ENCODE data around the gene DCLK2.
A peak's percentile ranks its signal among the peaks of the same experiment; 100 is the strongest.

The DCLK2 gene

DNA sequence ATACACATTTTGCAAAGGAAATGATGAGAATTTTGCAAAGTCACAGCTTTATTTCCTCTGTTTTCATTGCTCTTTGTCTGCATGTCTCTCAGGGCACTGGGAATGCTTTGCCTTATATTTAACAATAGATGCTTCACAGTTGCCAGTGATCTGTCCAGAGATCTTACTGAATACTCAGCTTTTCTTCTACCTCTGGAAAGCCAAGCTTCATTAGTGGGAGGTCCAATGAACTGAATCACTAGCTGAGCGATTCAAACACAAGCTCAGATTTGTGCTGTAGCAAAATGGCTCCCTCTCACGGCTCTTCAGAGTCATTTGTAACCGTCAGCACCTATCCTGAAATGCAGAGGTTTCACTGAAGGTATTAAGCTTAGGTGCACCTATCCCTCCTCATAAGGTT, 138.9 kb downstream of the DCLK2 start:
- Histone ChIP-seq H3K27ac (ENCODE audit: extremely low read depth, low read depth, low read length) (no peak overlapping the region), H3K36me3 (ENCODE audit: control insufficient read depth in 2 of 2, insufficient read depth in 1 of 2, low read length in 2 of 2) (no peaks in the 10 kb centered on the region; a peak in 1 of 3 replicates), H3K4me3 (ENCODE audit: low read depth, low read length) (no peak overlapping the region), H3K9me3 (ENCODE audit: control insufficient read depth, insufficient read depth, low read depth, low read length) (no peaks in the 10 kb centered on the region), H3K4me1 (ENCODE audit: control insufficient read depth, insufficient read depth, low read length) (0 out of 2 replicates have a peak, but pooled peaks cover 5% of the 10 kb centered on the region)
- POLR2A ChIA-PET = no interaction called here
- TF ChIP-seq, protein P1, sequence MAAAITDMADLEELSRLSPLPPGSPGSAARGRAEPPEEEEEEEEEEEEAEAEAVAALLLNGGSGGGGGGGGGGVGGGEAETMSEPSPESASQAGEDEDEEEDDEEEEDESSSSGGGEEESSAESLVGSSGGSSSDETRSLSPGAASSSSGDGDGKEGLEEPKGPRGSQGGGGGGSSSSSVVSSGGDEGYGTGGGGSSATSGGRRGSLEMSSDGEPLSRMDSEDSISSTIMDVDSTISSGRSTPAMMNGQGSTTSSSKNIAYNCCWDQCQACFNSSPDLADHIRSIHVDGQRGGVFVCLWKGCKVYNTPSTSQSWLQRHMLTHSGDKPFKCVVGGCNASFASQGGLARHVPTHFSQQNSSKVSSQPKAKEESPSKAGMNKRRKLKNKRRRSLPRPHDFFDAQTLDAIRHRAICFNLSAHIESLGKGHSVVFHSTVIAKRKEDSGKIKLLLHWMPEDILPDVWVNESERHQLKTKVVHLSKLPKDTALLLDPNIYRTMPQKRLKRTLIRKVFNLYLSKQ (tag by site-specific recombination; IDR thresholded peaks at IDR 0.05; ENCODE audit: borderline replicate concordance) = no peak
- TF ChIP-seq ZNF548 (tag by site-specific recombination; IDR thresholded peaks at IDR 0.05) (no peak), SP2 (tag by site-specific recombination; IDR thresholded peaks at IDR 0.05) (no peak), TRIM28 (IDR thresholded peaks at IDR 0.05; ENCODE audit: borderline replicate concordance, low read length) (no peak), ZNF239 (tag by site-specific recombination; IDR thresholded peaks at IDR 0.05) (no peak), SETDB1 (IDR thresholded peaks at IDR 0.05; ENCODE audit: insufficient read length, low read length) (no peak), ZNF521 (tag by site-specific recombination; IDR thresholded peaks at IDR 0.05) (no peak), ZFP69B (tag by site-specific recombination; IDR thresholded peaks at IDR 0.05) (no peak), ZNF146 (tag by site-specific recombination; IDR thresholded peaks at IDR 0.05) (no peak), ZNF114 (tag by site-specific recombination; IDR thresholded peaks at IDR 0.05) (no peak), FEZF1 (tag by site-specific recombination; IDR thresholded peaks at IDR 0.05) (no peak), ZNF623 (tag by site-specific recombination; IDR thresholded peaks at IDR 0.05) (no peak)
- TF ChIP-seq, protein P2, sequence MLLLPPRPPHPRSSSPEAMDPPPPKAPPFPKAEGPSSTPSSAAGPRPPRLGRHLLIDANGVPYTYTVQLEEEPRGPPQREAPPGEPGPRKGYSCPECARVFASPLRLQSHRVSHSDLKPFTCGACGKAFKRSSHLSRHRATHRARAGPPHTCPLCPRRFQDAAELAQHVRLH (tag by site-specific recombination; IDR thresholded peaks at IDR 0.05) = no peak
- TF ChIP-seq, protein P3, sequence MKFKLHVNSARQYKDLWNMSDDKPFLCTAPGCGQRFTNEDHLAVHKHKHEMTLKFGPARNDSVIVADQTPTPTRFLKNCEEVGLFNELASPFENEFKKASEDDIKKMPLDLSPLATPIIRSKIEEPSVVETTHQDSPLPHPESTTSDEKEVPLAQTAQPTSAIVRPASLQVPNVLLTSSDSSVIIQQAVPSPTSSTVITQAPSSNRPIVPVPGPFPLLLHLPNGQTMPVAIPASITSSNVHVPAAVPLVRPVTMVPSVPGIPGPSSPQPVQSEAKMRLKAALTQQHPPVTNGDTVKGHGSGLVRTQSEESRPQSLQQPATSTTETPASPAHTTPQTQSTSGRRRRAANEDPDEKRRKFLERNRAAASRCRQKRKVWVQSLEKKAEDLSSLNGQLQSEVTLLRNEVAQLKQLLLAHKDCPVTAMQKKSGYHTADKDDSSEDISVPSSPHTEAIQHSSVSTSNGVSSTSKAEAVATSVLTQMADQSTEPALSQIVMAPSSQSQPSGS (tag by site-specific recombination; IDR thresholded peaks at IDR 0.05; ENCODE audit: low read depth) = no peak
- TF ChIP-seq, protein P4, sequence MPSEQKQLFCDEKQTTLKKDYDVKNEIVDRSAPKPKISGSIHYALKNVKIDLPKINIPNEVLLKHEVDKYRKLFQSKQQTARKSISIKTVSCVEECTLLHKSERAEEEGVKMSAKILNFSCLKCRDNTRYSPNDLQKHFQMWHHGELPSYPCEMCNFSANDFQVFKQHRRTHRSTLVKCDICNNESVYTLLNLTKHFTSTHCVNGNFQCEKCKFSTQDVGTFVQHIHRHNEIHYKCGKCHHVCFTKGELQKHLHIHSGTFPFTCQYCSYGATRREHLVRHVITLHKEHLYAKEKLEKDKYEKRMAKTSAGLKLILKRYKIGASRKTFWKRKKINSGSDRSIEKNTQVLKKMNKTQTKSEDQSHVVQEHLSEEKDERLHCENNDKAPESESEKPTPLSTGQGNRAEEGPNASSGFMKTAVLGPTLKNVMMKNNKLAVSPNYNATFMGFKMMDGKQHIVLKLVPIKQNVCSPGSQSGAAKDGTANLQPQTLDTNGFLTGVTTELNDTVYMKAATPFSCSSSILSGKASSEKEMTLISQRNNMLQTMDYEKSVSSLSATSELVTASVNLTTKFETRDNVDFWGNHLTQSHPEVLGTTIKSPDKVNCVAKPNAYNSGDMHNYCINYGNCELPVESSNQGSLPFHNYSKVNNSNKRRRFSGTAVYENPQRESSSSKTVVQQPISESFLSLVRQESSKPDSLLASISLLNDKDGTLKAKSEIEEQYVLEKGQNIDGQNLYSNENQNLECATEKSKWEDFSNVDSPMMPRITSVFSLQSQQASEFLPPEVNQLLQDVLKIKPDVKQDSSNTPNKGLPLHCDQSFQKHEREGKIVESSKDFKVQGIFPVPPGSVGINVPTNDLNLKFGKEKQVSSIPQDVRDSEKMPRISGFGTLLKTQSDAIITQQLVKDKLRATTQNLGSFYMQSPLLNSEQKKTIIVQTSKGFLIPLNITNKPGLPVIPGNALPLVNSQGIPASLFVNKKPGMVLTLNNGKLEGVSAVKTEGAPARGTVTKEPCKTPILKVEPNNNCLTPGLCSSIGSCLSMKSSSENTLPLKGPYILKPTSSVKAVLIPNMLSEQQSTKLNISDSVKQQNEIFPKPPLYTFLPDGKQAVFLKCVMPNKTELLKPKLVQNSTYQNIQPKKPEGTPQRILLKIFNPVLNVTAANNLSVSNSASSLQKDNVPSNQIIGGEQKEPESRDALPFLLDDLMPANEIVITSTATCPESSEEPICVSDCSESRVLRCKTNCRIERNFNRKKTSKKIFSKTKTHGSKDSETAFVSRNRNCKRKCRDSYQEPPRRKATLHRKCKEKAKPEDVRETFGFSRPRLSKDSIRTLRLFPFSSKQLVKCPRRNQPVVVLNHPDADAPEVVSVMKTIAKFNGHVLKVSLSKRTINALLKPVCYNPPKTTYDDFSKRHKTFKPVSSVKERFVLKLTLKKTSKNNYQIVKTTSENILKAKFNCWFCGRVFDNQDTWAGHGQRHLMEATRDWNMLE (tag by site-specific recombination; conservative IDR thresholded peaks at IDR 0.05; ENCODE audit: low read depth) = no peak
- CTCF ChIA-PET = no interaction called here

DNA sequence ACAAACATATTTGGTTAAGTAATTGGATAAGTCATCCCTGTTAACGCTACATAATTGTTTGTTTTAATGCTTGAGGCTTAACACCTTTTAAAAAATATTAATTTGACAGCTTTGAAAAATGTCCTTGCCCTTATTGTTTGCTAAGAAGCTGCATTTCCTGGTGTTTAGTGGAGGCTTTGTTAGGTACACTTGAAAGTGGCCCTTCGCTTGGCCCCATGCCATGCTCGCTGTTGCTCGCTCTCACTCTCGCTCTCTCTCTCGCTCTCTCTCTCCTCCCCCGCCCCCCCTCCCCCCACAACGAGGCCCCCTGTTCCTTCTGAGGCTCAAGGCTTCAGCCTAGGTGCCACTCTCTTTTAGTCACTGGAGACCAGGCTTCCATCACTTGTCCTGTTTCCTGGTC, 139.6 kb downstream of the DCLK2 start:
- 0 out of 2 replicates have a peak, but pooled peaks cover 5% of the 10 kb centered on the region for H3K4me1 ChIP-seq (ENCODE audit: control insufficient read depth, insufficient read depth, low read length)

More for the DNA sequence above, 139.6 kb downstream of the DCLK2 start:
- Histone ChIP-seq H3K9me3 (ENCODE audit: control insufficient read depth, insufficient read depth, low read depth, low read length) (no peaks in the 10 kb centered on the region), H3K36me3 (ENCODE audit: control insufficient read depth in 2 of 2, insufficient read depth in 1 of 2, low read length in 2 of 2) (no peaks in the 10 kb centered on the region; a peak in 1 of 3 replicates), H3K27ac (ENCODE audit: extremely low read depth, low read depth, low read length) (no peak overlapping the region), H3K4me3 (ENCODE audit: low read depth, low read length) (no peak overlapping the region)
- TF ChIP-seq, protein P5, sequence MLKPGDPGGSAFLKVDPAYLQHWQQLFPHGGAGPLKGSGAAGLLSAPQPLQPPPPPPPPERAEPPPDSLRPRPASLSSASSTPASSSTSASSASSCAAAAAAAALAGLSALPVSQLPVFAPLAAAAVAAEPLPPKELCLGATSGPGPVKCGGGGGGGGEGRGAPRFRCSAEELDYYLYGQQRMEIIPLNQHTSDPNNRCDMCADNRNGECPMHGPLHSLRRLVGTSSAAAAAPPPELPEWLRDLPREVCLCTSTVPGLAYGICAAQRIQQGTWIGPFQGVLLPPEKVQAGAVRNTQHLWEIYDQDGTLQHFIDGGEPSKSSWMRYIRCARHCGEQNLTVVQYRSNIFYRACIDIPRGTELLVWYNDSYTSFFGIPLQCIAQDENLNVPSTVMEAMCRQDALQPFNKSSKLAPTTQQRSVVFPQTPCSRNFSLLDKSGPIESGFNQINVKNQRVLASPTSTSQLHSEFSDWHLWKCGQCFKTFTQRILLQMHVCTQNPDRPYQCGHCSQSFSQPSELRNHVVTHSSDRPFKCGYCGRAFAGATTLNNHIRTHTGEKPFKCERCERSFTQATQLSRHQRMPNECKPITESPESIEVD (tag by site-specific recombination; IDR thresholded peaks at IDR 0.05) = peak; percentile 33; the same call in 1 of the 2 replicates
- TF ChIP-seq, protein P6, sequence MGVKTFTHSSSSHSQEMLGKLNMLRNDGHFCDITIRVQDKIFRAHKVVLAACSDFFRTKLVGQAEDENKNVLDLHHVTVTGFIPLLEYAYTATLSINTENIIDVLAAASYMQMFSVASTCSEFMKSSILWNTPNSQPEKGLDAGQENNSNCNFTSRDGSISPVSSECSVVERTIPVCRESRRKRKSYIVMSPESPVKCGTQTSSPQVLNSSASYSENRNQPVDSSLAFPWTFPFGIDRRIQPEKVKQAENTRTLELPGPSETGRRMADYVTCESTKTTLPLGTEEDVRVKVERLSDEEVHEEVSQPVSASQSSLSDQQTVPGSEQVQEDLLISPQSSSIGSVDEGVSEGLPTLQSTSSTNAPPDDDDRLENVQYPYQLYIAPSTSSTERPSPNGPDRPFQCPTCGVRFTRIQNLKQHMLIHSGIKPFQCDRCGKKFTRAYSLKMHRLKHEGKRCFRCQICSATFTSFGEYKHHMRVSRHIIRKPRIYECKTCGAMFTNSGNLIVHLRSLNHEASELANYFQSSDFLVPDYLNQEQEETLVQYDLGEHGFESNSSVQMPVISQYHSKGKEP (tag by site-specific recombination; IDR thresholded peaks at IDR 0.05) = no peak
- ChIA-PET POLR2A (no interaction called here), CTCF (no interaction called here)
